HG03039 (cell line): ENCODE results near the gene KIF16B.
"Not testable (repeated sequence)": the region's sequence is repeated elsewhere in the genome, so short reads cannot be mapped to it uniquely, and the experiment has no call there.

ENCODE experiments used
- ATAC-seq: cut with Tn5 transposase; IDR thresholded peaks from one replicate; pipeline ENCODE4 v1.9.1; 2021; ENCODE audit warnings: mild to moderate bottlenecking, moderate library complexity; ENCODE audit not compliant: unreplicated experiment

The KIF16B gene

GRCh38 chr20:16596404-16596803 lies 23.2 kb upstream of the KIF16B start:
- ATAC-seq, result not testable (repeated sequence)

DNA sequence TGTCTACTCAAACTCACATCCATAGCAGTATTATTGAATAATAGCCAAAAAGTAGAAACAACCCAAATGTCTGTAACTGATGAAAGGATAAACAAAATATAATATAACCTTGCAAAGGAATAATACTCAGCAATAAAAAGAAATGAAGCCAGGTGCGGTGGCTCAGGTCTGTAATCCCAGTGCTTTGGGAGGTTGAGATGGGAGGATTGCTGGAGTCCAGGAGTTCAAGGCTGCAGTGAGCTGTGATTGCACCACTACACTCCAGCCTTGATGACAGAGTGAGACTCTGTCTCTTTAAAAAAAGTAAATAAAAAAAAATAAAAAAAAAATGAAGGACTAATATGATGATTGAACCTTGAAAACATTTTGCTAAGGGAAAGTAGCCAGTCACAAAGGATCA lies 22.1 kb upstream of the KIF16B start:
- ATAC-seq, result no peak

DNA sequence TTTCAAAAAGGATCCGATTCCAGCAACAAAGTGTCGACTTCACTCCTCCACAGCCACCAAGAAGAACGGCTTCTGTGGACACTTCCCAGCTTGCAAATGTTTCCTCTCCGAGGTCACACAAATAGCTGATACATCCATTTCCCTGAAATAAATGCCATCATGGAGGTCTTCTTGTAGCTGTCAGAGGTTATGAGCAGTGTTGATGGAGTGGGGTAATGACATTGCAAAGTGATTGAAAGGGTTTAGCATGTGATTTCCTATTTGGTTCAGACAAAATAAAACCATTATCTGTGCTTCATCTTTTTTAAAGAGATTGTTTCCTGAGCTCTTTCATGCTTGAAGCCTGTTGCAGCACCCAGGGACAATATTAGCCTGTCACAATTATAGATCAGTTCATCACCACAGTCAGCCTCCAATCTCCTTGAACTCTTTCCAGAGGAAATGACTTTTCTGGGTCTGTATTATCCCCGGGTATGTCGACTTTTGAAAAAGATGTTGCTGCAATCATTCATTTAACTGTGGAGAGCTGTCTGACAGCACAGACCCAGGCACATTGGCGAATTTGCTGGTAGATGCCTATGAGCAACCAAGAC lies 16.9 kb upstream of the KIF16B start:
- ATAC-seq, result no peak

GRCh38 chr20:16589623-16590022 lies 16.4 kb upstream of the KIF16B start:
- ATAC-seq, result no peak

DNA sequence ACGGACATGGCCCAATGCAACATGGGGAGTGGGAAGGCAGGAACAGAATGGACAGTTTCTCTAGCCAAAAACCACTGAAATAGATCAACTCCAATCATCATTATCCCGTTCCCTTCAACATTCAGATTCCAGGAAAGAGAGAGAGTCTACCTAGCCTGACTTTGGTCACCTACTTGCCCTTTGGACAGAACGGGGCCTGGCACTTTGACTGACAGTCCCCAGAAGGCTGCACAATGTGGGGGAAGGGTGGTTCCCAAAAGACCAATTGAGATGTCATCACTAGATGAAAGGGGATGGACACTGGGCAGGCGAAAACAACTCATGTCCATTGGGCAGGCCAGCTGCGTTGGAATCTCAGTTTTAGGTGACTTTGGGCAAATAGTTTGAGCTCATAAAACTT lies 15.0 kb upstream of the KIF16B start:
- ATAC-seq, result no peak

GRCh38 chr20:16587066-16587465 lies 13.8 kb upstream of the KIF16B start:
- no peak for ATAC-seq

GRCh38 chr20:16583474-16583873 lies 10.2 kb upstream of the KIF16B start:
- no peak for ATAC-seq

DNA sequence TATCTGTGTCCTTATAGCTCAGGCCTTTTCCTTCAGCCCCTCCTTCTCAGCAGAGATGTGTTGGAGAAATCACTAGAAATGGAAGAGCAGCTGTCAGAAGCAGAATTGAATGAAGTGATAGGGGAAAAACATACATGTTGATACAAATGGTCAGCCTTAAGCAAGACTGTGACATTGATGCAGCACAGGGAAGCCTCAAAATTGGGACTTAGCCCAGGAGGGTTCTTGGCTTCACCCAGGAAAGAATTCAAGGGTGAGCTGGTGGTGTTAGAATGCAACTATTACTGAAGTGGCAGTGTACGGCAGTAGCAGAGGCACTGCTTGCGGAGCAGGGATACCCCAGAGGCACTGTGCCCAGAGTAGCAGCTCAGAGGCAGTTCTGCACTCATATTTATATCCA lies 8.0 kb upstream of the KIF16B start:
- ATAC-seq, result no peak

DNA sequence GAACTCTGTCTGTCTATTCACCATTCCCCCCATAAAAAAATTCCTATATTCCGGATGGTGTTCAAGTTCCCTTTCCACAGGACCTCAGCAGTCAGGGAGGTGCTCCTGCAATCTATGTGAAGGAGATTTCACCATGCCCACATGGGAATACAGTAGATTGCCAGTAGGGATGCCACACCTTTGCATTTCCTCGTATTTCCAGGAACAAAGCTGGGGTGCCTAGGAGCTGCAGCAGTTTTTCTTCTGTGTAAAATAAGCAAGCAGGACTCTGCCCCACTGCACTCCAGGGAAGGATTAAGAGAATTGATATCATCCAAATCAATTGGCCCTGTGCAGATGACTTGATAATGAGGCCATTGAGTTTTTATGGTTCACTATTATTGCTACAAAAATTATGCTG lies 7.4 kb upstream of the KIF16B start:
- ATAC-seq, result no peak

DNA sequence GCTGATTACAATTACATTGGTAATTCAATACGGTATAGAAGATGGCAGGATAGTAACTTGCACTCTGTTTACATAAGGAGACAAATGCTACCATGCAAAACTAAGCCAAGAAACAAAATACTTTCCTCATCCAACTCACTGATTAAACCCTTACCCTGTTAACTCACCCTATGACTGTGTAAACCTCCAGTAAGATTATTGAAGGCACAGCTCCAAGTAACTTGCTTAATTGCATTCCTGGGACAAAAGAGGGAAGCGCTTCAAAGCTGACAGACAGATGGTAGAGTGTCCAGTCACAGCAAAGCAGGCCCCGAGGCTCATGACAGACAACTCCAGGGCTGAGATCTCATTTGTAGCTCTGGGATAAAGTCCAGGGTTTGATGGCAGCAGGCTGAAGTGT lies 6.9 kb upstream of the KIF16B start:
- no peak for ATAC-seq

GRCh38 chr20:16576219-16576618 lies 3.0 kb upstream of the KIF16B start:
- no peak for ATAC-seq

DNA sequence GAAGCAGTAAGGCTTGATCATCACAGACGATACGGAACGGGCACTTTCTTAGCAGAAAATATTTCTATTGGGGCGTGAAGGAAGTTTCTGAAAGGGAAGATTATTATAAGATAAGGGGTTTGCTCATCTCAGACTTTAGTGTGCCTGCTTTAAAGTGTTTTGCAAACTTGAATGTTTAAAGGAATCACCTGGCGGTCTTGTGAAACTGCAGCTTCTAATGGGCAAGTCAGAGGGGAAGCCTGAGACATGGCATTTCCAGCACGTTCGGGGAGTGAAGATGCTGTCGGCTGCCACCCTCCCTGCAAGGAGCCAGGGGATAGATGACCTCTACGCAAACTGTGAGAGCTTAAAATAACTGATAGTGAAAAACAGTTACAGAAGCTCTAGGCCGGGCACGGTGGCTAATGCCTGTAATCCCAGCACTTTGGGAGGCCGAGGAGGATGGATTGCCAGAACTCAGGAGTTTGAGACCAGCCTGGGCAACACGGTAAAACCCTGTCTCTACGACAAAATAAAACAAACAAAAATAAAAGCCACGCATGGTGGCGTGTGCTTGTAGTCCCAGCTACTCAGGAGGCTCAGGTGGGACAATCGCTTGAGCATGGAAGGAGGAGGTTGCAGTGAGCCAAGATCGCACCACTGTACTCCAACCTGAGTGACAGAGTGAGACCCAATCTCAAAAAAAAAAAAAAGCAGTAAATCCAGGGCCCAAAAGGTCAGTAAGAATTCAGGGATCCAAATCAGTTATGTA lies 2.3 kb upstream of the KIF16B start:
- no peak for ATAC-seq

- peak; percentile 73 for ATAC-seq
Measured at GRCh38 chr20:16574656-16575355, 1.6 kb upstream of the KIF16B start.

GRCh38 chr20:16571333-16571732 lies 1.9 kb downstream of the KIF16B start:
- no peak for ATAC-seq

DNA sequence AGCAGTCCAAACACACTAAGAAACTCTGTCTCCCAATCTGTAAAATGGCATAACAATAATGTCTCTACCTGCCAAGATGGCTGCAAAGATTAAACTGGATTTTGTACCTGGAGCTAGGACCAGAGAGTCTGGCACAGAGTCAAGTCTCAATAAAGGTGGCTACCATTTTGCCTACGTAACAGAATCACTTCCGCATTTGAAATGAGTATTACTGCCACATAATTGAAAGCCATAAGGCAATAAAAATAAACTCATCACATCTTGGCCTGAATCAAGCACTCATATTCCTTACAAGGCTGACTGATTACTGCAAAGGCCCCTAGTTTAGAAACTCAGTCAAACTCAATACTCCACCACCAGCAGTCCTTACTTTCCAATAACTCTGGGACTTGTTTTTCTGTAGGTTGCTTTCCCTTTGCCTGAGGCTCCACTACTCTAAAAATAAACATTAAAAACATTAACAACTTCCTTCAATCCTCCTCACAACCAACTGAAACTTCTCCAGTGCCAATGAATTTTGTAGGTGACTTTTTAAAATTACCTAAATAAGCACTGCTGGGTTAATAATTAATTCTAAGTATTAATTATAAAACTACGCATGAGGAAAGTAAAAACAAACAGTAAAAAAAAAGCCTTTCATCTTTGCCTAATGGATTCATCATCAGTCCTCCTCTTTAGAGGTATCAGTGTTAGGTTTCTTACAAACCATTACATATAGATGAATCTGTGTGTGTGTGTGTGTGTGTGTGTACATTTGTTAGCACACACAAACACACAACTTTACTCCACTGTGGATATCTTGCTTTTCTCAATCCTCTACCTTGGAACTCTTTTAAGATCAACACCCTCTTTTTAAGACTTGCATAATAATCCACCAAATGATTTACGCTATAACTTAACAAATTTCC lies 3.7 kb downstream of the KIF16B start:
- no peak for ATAC-seq

- no peak for ATAC-seq
Measured at GRCh38 chr20:16566080-16566479, 7.2 kb downstream of the KIF16B start.

DNA sequence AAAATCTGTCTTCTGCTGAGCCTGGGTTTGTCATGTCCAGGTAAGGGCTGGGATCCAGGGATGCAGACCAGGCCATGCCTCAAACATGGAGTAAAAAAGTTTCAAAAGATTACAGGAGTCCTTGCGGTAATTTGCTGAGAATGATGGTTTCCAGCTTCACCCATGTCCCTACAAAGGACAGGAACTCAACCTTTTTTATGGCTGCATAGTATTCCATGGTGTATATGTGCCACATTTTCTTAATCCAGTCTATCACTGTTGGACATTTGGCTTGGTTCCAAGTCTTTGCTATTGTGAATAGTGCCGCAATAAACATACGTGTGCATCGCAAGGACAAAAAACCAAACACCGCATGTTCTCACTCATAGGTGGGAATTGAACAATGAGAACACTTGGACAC lies 9.2 kb downstream of the KIF16B start:
- ATAC-seq, result not testable (repeated sequence)

DNA sequence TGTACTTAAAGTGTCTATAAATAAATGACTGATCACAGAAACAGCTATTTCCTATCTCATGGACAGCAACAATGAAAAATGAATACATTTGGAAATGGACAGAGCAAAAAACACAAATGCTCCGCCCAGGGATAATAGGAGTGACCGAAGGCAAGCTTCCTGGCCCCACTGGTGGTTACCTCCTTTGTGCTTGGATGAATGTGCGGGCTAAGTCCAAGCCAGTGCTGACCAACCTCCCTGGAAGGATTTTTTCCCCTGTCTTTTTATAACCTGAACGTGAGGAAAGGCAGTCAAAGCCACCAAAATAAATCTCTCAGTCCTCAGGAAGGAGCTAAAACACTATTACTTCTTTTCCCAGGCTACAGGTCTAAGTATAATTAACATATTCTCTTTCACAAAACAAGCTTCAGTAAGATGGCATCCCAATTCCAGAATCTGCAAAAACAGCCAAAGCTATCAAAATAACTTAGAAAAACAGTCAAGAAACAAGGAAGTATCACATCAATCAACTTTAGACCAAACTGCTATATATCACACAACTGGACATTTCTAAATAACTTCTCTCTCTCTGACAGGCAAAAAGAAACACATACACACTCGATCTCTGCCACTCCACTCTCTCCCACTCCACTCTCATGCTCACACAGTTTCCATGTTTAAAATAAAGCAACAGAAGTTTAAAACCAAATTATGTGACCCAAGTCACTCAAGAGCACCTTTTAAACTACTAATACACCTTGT lies 10.0 kb downstream of the KIF16B start:
- ATAC-seq, result no peak

DNA sequence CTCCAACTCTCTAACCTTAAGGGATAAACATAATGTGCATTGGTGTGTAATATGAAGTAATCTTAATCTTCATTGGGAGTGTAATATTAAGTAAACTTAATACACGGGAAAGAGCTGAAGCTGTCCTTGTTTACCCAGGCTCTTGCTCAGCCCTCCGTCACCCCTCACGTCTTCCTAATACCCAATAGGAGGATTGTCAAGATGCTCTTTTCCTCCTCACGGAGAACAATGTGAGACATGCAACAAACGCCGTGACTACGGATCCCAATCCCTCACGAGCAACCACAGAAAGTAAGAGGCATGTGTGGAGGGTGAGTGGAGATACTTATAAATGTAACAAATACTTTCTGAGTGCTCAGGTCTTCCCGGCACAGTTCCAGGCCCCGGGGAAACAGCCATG lies 11.0 kb downstream of the KIF16B start:
- no peak for ATAC-seq

DNA sequence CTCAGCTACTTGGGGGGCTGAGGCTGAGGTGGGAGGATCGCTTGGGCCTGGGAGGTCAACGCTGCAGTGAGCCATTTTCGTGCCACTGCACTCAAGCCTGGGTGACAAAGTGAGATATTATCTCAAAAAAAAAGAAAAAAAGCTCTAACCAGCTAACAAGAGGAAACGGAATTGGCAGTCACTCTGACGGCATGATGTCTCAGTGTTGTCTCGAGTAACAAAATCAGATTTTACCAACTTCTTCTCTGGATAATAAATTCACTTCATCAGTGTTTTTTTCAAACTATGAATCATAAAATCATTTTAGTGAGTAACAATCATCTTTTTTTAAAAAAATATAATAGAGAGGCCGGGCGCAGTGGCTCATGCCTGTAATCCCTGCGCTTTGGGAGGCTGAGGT lies 12.6 kb downstream of the KIF16B start:
- ATAC-seq, result no peak

DNA sequence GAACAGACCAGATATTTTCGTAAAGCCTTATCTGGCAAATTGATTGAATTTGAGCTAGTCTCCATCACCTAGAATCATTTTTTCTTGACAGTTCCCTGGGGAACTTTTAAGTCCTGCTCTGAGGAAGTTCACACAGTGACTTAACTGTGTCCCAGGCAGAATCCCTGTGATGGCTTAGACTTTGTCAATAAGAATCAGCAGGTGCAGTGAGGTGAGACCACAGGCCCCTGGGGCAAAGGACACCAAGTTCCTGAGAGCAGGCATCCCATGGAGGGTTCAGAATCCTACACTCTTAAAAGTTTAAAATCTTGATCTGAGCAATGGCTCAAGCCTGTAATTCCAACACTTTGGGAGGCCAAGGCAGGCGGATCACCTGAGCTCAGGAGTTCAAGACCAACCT lies 13.0 kb downstream of the KIF16B start:
- ATAC-seq, result no peak
